Heart left ventricle (tissue), 16 donors: ENCODE results near the gene OXCT1. TPM values are rescaled to one million over a fixed set of nuclear protein-coding genes. Genes with fewer than 3 reads are reported as not detected.

Experiments used
- ATAC-seq, 4 donors: fragments of 200-7000 bp; cut with Tn5 transposase; one replicate each; pipeline ENCODE4 v1.9.1; 2020 to 2022; ENCODE audit warnings: moderate library complexity in 4 of 4, mild to moderate bottlenecking in 3 of 4, moderate number of reproducible peaks in 1 of 4
- DNase-seq, 5 donors: peaks; one replicate each; pipeline ENCODE4 v3.0.0-alpha.2; 2020
- H3K27ac ChIP-seq, 12 donors: fragments of 200-600 bp; sonication (generic) in 4 of 12; one replicate each; pipeline versions ENCODE4 v1.5.0 to v1.8.0; 2016 to 2022; ENCODE audit warnings: mild to moderate bottlenecking in 2 of 12
- H3K27me3 ChIP-seq, 9 donors: fragments of 200-600 bp; sonication (generic) in 2 of 9; one replicate each; pipeline versions ENCODE4 v1.5.1 to v1.8.0; 2016 to 2022; ENCODE audit warnings: mild to moderate bottlenecking in 3 of 9
- H3K36me3 ChIP-seq, 9 donors: fragments of 200-600 bp; sonication (generic) in 2 of 9; one replicate each; pipeline versions ENCODE4 v1.5.0 to v1.8.0; 2018 to 2022; ENCODE audit warnings: mild to moderate bottlenecking in 2 of 9
- H3K4me1 ChIP-seq, 12 donors: fragments of 200-600 bp; sonication (generic) in 4 of 12; one replicate each; pipeline versions ENCODE4 v1.5.0 to v1.8.0; 2016 to 2022; ENCODE audit warnings: mild to moderate bottlenecking in 3 of 12
- H3K4me3 ChIP-seq, 12 donors: fragments of 200-600 bp; sonication (generic) in 4 of 12; one replicate each; pipeline versions ENCODE4 v1.5.0 to v1.8.0; 2017 to 2022; ENCODE audit warnings: mild to moderate bottlenecking in 9 of 12, moderate library complexity in 4 of 12
- H3K9me3 ChIP-seq, 12 donors: fragments of 200-600 bp; sonication (generic) in 4 of 12; one replicate each; pipeline versions ENCODE4 v1.5.0 to v1.8.0; 2016 to 2022; ENCODE audit warnings: mild to moderate bottlenecking in 1 of 12
- CTCF ChIP-seq, 12 donors: fragments of 200-600 bp; sonication (generic) in 4 of 12; IDR thresholded peaks; one replicate each; pipeline versions ENCODE4 v1.5.0 to v1.8.0; 2018 to 2022; ENCODE audit warnings: antibody characterized with exemption in 12 of 12, mild to moderate bottlenecking in 5 of 12
- POLR2A ChIP-seq, 2 donors: fragments of 450-650 bp; IDR thresholded peaks; one replicate each; pipeline ENCODE4 v1.6.1; 2017; ENCODE audit warnings: antibody characterized with exemption in 2 of 2, mild to moderate bottlenecking in 2 of 2, moderate library complexity in 2 of 2
- WGBS, 4 donors: extraction: QIAGEN DNeasy Blood & Tissue Kit in 2 of 4; methylation state at CpG; one replicate each; pipeline versions ENCODE4 v1.1.5 to v1.1.7; 2013 to 2018; 5-methylcytosine and 5-hydroxymethylcytosine counted together
- intact Hi-C, 10 donors: fragments of 100-400 bp; cut with DNase I; formaldehyde crosslinking; loops; one replicate each; pipeline versions ENCODE4 v1.11.1 to v1.14.2; 2022
- polyA plus RNA-seq, 2 donors: library from polyadenylated mRNA; stranded (reverse); fragments of 200-250 nt; gene quantifications; one replicate each; pipeline ENCODE4 v1.2.3, GENCODE V29; 2013
- total RNA-seq, 9 donors: library from RNA; depleted of rRNA in 2 of 9; stranded (reverse); fragments of >200 nt in 2 of 9; fragmentation: NEBNext Ultra II Directional in 3 of 9; extraction: Animal tissue kit (Norgen Biotek cat#: 25700) in 3 of 9; gene quantifications; one replicate each; pipeline versions ENCODE4 v1.1.0 to v1.2.4, GENCODE V29; 2016 to 2023
- donor health status: ischemic (EF 13 %, LVEDD 7.1; RV severe dilation, severe dysfunction).
- donor health status: healthy with polysubstance abuse.
- donor health status: DM: no; HTN: yes; CAD: no.
- donor health status: DM: no; HTN: no; CAD: no.
- donor health status: ischemic (EF 25% LVEDD 6.9; RV normal size, moderate dysfunction).
- donor health status: ischemic (EF 25% LVEDD 5.7; RV mildly dilated, moderate dysfunction).
- donor health status: healthy.
- donor health status: DM: yes; HTN: yes; CAD: no.
- donor health status: ischemic (EF 35%, LVEDD 5.7; RV mildly dilated, moderate dysfunction).
- donor health status: nonischemic (EF 11% LVEDD 7.7; RV severe dilation, severe dysfunction).
- donor health status: DM: yes; HTN: yes; CAD: no.
- donor health status: PGD.
- donor health status: ischemic (EF 29% LVEDD 5.4; RV normal size, mild dysfunction).
- donor health status: nonischemic (EF 23%, LVEDD 6.1; RV moderate dilation, normal function).

The OXCT1 gene
- total and polyA plus RNA-seq, 11 donors: 50.7 to 363 (median 188) TPM

GRCh38 chr5:41893074-41893851 lies 23.0 kb upstream of the OXCT1 start:
- Histone ChIP-seq H3K36me3 (no peaks in the 10 kb centered on the region), H3K4me3 (no peak overlapping the region), H3K9me3 (no peaks in the 10 kb centered on the region), H3K27ac (no peak overlapping the region), H3K4me1 (no peaks in the 10 kb centered on the region), H3K27me3 (peaks cover 0 to 14% (median 0%) of the 10 kb centered on the region in 9 donors)
- 70 to 79% (median 77%) methylated on average over 3 of the region's 3 CpGs for WGBS, 4 donors
- no peak for DNase-seq
- ATAC-seq: no peak
- TF ChIP-seq POLR2A (IDR thresholded peaks at IDR 0.05) (no peak), CTCF (IDR thresholded peaks at IDR 0.05) (no peak)
- intact Hi-C loops: no loop called here

GRCh38 chr5:41892031-41892430 lies 21.8 kb upstream of the OXCT1 start:
- no peak for DNase-seq
- intact Hi-C loops: no loop called here
- TF ChIP-seq CTCF (IDR thresholded peaks at IDR 0.05) (no peak), POLR2A (IDR thresholded peaks at IDR 0.05) (no peak)

DNA sequence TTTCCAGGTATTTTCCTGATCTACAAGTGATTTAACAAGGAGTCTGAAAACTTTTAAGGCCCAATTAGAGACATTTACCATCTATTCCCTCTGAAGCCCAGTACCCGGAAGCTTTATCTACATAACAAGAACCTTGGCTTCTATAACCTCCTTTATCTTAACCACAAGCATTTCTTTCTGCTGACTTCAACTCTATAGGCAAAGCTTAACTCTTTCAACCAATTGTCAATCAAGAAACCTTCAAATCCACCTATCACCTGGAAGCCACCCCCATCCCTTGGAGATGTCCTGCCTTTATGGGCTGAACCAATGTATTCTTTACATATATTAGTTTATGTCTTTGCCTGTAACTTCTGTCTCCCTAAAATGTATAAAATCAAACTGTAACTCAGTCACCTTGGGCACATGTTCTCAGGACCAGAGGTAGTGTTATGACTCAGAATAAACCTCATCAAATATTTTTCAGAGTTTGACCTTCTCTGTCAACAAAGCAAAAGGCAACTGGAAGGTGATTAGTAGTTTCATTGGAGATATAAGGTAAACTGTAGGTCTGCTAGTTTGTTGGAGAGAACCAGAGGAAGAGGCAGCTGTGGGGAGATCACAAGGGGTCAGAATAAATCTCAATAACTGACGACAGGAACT lies 21.0 kb upstream of the OXCT1 start:
- H3K27ac ChIP-seq: no peak overlapping the region
- TF ChIP-seq POLR2A (IDR thresholded peaks at IDR 0.05) (no peak), CTCF (IDR thresholded peaks at IDR 0.05) (no peak)
- H3K27me3 ChIP-seq: peaks cover 0 to 22% (median 0%) of the 10 kb centered on the region in 9 donors
- ATAC-seq: no peak
- H3K36me3 ChIP-seq: no peaks in the 10 kb centered on the region
- no peaks in the 10 kb centered on the region for H3K9me3 ChIP-seq
- no peak for DNase-seq
- intact Hi-C loops: no loop called here
- WGBS, 4 donors: 52 to 62% (median 58%) methylated on average over 2 of the region's 2 CpGs
- no peak overlapping the region for H3K4me3 ChIP-seq
- no peaks in the 10 kb centered on the region for H3K4me1 ChIP-seq

More at GRCh38 chr5:41892031-41892430, 21.8 kb upstream of the OXCT1 start:
- H3K27me3 ChIP-seq: peaks cover 0 to 22% (median 0%) of the 10 kb centered on the region in 9 donors
- no peaks in the 10 kb centered on the region for H3K36me3 ChIP-seq
- no peaks in the 10 kb centered on the region for H3K4me1 ChIP-seq
- H3K4me3 ChIP-seq: no peak overlapping the region
- H3K9me3 ChIP-seq: no peaks in the 10 kb centered on the region
- ATAC-seq: no peak
- H3K27ac ChIP-seq: no peak overlapping the region

DNA sequence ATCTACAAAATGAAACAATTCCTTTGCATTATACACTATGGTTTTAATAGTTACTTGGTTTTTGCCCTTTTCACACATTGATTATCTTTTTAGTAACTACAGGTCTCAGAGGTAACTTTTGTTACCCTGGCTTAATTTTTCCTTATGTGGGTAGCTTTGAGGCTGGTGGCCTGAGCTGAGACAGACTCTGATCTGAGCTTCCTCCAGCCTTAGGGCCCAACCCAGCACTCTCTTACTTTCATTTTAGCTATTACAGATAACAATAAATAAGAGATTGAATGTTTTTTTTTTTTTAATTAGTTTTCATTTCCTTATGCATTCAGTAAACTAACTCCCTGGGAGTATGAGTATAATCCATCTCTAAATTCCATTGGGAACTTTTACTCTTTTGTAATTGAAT lies 15.1 kb upstream of the OXCT1 start:
- H3K4me3 ChIP-seq: no peak overlapping the region
- DNase-seq (no peak), ATAC-seq (no peak)
- intact Hi-C loops: no loop called here
- H3K9me3 ChIP-seq: no peaks in the 10 kb centered on the region
- no peaks in the 10 kb centered on the region for H3K4me1 ChIP-seq
- peaks cover 0 to 8% (median 0%) of the 10 kb centered on the region in 9 donors for H3K27me3 ChIP-seq
- H3K27ac ChIP-seq: no peak overlapping the region
- no peaks in the 10 kb centered on the region for H3K36me3 ChIP-seq
- TF ChIP-seq POLR2A (IDR thresholded peaks at IDR 0.05) (no peak), CTCF (IDR thresholded peaks at IDR 0.05) (no peak)
